HL-60 (cell line): ENCODE data around the gene GPD2.

ENCODE experiments used
- DNase-seq, 2 experiments: peaks; one replicate each; pipeline ENCODE4 v3.0.0-alpha.2; 2010 to 2020; ENCODE audit warnings: low read depth in 1 of 2, low spot score in 1 of 2
- H3K27ac ChIP-seq: fragments of 250-450 bp; sonication (Bioruptor Pico); replicated peaks from 2 replicates; pipeline ENCODE4 v1.5.1; 2020; ENCODE audit warnings: mild to moderate bottlenecking, moderate library complexity
- H3K27me3 ChIP-seq: fragments of 250-450 bp; sonication (Bioruptor Pico); 2 replicates; pipeline ENCODE4 v1.5.1; 2021; ENCODE audit warnings: mild to moderate bottlenecking, moderate library complexity; ENCODE audit not compliant: insufficient read depth, poor library complexity, severe bottlenecking
- H3K4me3 ChIP-seq: replicated peaks from 2 replicates; pipeline ENCODE4 v1.5.1; 2011; ENCODE audit warnings: mild to moderate bottlenecking, control low read depth, low read length; ENCODE audit not compliant: insufficient read depth
- CTCF ChIP-seq: IDR thresholded peaks from one replicate; pipeline ENCODE4 v1.5.1; 2011; ENCODE audit warnings: low read length, control low read depth, inconsistent platforms; ENCODE audit not compliant: insufficient read depth
- GABPA ChIP-seq: IDR thresholded peaks from 2 replicates; pipeline ENCODE4 v1.6.1; 2012; ENCODE audit warnings: low read depth
- POLR2AphosphoS5 ChIP-seq: IDR thresholded peaks from 2 replicates; pipeline ENCODE4 v1.6.1; 2012; ENCODE audit warnings: low read depth
- REST ChIP-seq: IDR thresholded peaks from 2 replicates; pipeline ENCODE4 v1.6.1; 2012; ENCODE audit warnings: low read depth; ENCODE audit not compliant: insufficient replicate concordance
- SPI1 ChIP-seq: IDR thresholded peaks from 2 replicates; pipeline ENCODE4 v1.6.1; 2012; ENCODE audit warnings: low read depth, mild to moderate bottlenecking, borderline replicate concordance

GPD2 gene

GRCh38 chr2:156476850-156477206, 40.6 kb downstream of the GPD2 start:
- H3K27ac ChIP-seq: no peak overlapping the region

GRCh38 chr2:156480376-156480775, 44.2 kb downstream of the GPD2 start:
- Histone ChIP-seq H3K4me3 (no peak overlapping the region), H3K27ac (no peak overlapping the region), H3K27me3 (no peaks in the 10 kb centered on the region)
- TF ChIP-seq CTCF (no peak), GABPA (no peak), POLR2AphosphoS5 (no peak), REST (no peak), SPI1 (no peak)
- DNase-seq: no peak

More at GRCh38 chr2:156476850-156477206, 40.6 kb downstream of the GPD2 start:
- TF ChIP-seq CTCF: no peak
- no peak for TF ChIP-seq GABPA
- TF ChIP-seq REST: no peak
- TF ChIP-seq POLR2AphosphoS5: no peak
- TF ChIP-seq SPI1: no peak
- DNase-seq: no peak
- Histone ChIP-seq H3K27me3 (no peaks in the 10 kb centered on the region), H3K4me3 (no peak overlapping the region)

GRCh38 chr2:156481312-156481711, 45.1 kb downstream of the GPD2 start:
- DNase-seq: no peak
- Histone ChIP-seq H3K27me3 (no peaks in the 10 kb centered on the region), H3K4me3 (no peak overlapping the region), H3K27ac (no peak overlapping the region)
- TF ChIP-seq SPI1: no peak
- TF ChIP-seq REST: no peak
- TF ChIP-seq CTCF: no peak
- TF ChIP-seq POLR2AphosphoS5: no peak
- TF ChIP-seq GABPA: no peak
